ENCODE results near the gene CRACDL. TPM values are rescaled to one million over a fixed set of nuclear protein-coding genes. Genes with fewer than 3 reads are reported as not detected.

Gene CRACDL
- total RNA-seq, 4 donors from 2014 or later: 10.9 to 22.6 (median 14.0) TPM

- intact Hi-C loops (cut with DNase I; ENCODE audit: low total_unique reads): no loop called here
- WGBS, 2 donors: 57 to 81% methylated on average over 10 to 17 of the region's 17 CpGs
- no peak overlapping the region for H3K4me3 ChIP-seq (ENCODE audit: low read depth, poor library complexity, severe bottlenecking)
- peak in 1 of 2 donors; percentile 67 for DNase-seq (ENCODE audit: low spot score in 2 of 2)
- TF ChIP-seq POLR2A (IDR thresholded peaks at IDR 0.05): no peak
- TF ChIP-seq CTCF (IDR thresholded peaks at IDR 0.05): no peak
Observed at GRCh38 chr2:98911376-98912154, 24.5 kb downstream of the CRACDL start.

- intact Hi-C loops (cut with DNase I; ENCODE audit: low total_unique reads): no loop called here
- WGBS, 2 donors: 92 to 93% methylated on average over 7 of the region's 7 CpGs
Observed at GRCh38 chr2:98911126-98911375, 25.0 kb downstream of the CRACDL start.

GRCh38 chr2:98910349-98911125 is 25.5 kb downstream of the CRACDL start:
- DNase-seq (ENCODE audit: low spot score in 2 of 2): peak in 1 of 2 donors; percentile 74
- intact Hi-C loops (cut with DNase I; ENCODE audit: low total_unique reads): no loop called here
- TF ChIP-seq CTCF (IDR thresholded peaks at IDR 0.05) (no peak), POLR2A (IDR thresholded peaks at IDR 0.05) (no peak)
- 88 to 89% methylated on average over 10 of the region's 10 CpGs for WGBS, 2 donors
- no peak overlapping the region for H3K4me3 ChIP-seq (ENCODE audit: low read depth, poor library complexity, severe bottlenecking)

More at GRCh38 chr2:98911126-98911375, 25.0 kb downstream of the CRACDL start:
- H3K4me3 ChIP-seq (ENCODE audit: low read depth, poor library complexity, severe bottlenecking): no peak overlapping the region
- no peak for TF ChIP-seq POLR2A (IDR thresholded peaks at IDR 0.05)
- no peak for TF ChIP-seq CTCF (IDR thresholded peaks at IDR 0.05)
- DNase-seq (ENCODE audit: low spot score in 2 of 2): no peak

GRCh38 chr2:98909317-98910211 is 26.5 kb downstream of the CRACDL start:
- H3K4me3 ChIP-seq (ENCODE audit: low read depth, poor library complexity, severe bottlenecking): no peak overlapping the region
- TF ChIP-seq POLR2A (IDR thresholded peaks at IDR 0.05) (no peak), CTCF (IDR thresholded peaks at IDR 0.05) (no peak)
- WGBS, 2 donors: 27 to 32% methylated on average over 19 of the region's 19 CpGs
- DNase-seq (ENCODE audit: low spot score in 2 of 2): peak in 1 of 2 donors; percentile 78
- intact Hi-C loops (cut with DNase I; ENCODE audit: low total_unique reads): no loop called here

- H3K4me3 ChIP-seq (ENCODE audit: low read depth, poor library complexity, severe bottlenecking): no peak overlapping the region
- WGBS, 2 donors: 54 to 56% methylated on average over 4 of the region's 4 CpGs
- TF ChIP-seq CTCF (IDR thresholded peaks at IDR 0.05) (no peak), POLR2A (IDR thresholded peaks at IDR 0.05) (no peak)
- DNase-seq (ENCODE audit: low spot score in 2 of 2): peak in 1 of 2 donors; percentile 9
- intact Hi-C loops (cut with DNase I; ENCODE audit: low total_unique reads): no loop called here
Observed at GRCh38 chr2:98908931-98909316, 27.1 kb downstream of the CRACDL start.
